GM19463 (cell line): ENCODE data around the gene PQBP1.
A peak's percentile ranks its signal among the peaks of the same experiment; 100 is the strongest.
"Not testable (repeated sequence)": the region's sequence is repeated elsewhere in the genome, so short reads cannot be mapped to it uniquely, and the experiment has no call there.

Source experiments
- ATAC-seq: cut with Tn5 transposase; IDR thresholded peaks from one replicate; pipeline ENCODE4 v1.9.1; 2021; ENCODE audit warnings: mild to moderate bottlenecking, moderate library complexity; ENCODE audit not compliant: unreplicated experiment

PQBP1 gene, protein sequence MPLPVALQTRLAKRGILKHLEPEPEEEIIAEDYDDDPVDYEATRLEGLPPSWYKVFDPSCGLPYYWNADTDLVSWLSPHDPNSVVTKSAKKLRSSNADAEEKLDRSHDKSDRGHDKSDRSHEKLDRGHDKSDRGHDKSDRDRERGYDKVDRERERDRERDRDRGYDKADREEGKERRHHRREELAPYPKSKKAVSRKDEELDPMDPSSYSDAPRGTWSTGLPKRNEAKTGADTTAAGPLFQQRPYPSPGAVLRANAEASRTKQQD

DNA sequence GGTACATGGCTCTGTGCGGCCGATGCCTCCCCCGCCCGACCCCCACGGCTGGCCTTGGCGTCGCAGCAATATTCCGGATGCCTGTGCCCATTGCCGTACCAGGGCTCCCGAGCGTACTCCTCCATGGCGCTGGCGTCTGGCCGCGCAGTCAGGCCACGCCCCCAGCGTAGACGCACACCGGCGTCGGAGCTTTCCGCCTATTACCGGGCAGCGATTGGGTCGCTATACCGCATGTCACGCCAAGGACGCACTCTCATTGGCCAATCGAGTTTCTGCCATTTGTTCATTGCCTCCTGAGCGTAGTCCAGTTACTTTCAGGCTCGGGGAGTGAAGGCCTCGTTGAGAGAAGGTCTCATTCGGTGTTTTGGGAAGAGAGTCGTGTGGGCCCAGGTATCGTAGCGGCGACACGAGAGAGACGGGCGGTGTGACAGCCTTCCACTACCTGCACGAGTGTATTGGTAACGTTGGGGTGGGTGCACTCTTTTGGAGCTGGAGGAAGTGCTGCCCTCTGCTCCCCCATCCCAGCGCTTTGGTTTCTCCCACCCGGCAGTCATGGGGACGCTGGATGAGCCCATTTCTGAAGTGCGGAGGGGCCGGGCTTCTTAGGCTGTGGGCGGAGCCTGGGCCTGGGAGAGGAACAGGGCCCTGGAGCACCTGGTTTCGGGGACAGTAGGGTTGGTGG is at the start of gene PQBP1, which contains the start of gene TIMM17B:
TSS of gene PQBP1 (plus strand) at position 306 of the 682 bp plus-strand sequence. CDS start 580 bp downstream, outside the sequence.
TSS of gene TIMM17B (minus strand) at position 144 of the 682 bp plus-strand sequence. CDS start at position 125, 19 bp downstream.
- ATAC-seq, result peak; percentile 90

DNA sequence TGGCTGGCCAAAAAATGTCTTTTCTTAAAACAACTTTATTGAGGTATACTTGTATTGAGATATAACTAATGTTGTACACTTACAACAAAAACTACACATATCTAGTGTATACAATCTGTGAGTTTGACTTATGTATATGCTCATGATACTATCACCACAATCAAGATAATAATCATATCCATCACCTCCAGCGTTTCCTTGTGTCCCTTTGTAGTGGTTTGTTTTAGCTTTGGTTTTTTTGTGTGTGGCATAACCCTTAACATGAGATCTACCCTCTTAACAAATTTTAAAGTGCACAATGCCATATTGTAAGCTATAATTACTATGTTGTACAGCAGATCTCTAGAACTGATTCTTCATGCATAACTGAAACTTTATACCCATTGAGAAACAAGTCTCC is 48.9 kb upstream of the PQBP1 start:
- ATAC-seq, result no peak

DNA sequence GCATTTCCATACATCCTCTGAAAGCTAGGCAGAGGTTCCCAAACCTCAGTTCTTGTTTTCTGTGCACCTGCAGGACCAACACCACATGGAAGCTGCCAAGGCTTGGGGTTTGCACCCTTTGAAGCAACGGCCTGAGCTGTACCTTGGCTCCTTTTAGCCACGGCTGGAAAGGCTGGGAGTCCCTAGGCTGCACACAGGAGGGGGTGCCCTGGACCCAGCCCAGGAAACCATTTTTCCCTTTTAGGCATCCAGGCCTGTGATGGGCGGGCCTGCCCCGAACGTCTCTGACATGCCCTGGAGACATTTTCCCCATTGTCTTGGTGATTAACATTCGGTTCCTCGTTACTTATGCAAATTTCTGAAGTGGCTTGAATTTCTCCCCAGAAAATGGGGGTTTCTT is 44.9 kb upstream of the PQBP1 start:
- ATAC-seq, result no peak

DNA sequence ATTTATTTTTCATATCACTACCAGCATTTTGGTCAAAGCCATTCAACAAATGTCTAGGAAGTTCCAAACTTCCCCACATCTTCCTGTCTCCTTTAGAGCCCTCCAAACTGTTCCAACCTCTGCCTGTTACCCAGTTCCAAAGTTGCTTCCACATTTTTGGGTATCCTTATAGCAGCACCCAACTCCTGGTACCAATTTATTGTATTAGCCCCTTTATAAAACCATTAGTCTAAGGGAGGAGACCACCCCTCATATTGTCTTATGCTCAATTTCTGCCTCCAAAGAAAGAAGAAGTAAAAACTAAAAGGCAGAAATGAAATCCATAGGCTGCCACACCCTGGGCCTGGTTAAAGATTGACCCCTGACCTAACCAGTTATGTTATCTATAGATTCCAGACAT is 44.2 kb upstream of the PQBP1 start:
- ATAC-seq, result not testable (repeated sequence)

DNA sequence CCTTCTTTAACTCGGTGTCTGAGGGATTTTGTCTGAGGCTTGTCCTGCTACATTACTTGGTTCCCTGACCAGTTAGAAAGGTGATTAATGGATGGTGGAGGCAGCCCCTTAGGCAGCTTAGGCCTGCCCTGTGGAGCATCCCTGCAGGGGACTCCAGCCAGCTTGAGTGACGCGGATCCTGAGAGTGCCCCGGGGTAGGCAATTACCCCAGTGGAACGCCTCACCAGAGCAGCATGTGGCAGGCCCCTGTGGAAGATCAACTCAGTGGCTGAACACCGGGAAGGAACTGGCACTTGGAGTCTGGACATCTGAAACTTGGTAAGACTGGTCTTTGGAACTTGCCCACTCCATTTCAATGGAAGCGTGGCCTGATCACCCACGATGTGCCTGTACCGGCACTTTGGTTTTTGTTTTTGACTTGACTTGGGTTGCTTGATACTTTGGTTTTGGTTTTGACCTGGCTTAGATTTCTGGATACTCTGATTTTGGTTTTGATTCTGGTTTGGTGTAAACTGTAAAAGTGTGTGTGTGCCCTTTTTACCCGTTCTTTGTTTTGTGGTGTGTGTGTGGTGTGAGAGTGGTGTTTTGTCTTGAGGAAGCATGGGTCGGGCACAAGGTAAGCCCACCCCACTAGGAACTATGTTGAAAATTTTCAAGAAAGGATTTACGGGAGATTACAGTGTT is 43.5 kb upstream of the PQBP1 start:
- not testable (repeated sequence) for ATAC-seq

DNA sequence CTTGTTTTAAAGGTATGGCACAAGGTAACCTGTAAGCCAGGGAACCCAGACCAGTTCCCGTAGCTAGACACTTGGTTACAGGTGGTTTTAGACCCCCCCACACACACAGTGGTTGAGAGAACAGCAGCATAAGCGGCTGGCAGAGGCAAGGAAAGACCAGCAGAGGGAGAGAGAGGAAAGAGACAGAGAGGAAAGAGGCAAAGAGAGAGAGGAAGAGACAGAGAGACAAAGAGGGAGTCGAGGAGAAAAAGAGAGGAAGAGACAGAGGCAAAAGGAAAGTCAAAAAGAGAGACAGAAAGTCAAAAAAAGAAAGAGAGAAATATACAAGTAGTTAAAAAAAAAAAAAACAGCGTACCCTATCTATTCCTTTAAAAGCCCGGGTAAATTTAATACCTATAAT is 42.8 kb upstream of the PQBP1 start:
- ATAC-seq, result no peak

DNA sequence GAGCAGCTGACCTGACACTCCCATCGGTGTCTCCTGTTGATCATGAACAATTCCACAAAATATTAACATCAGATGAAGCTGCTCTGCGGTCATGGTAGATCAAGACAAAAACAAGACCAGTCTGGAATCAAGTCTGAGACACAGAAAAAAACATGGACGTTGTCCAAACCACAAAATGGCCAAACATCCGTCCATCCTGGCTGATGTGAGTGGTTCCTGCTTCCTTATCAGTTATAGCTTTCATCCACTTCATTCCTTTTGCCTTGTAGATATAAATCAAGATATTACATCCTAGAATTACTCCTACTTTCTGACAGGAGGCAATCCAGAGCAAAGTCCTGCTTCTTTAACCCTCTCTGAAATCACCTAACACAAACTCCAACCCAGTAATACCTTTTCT is 33.5 kb upstream of the PQBP1 start:
- ATAC-seq, result no peak

DNA sequence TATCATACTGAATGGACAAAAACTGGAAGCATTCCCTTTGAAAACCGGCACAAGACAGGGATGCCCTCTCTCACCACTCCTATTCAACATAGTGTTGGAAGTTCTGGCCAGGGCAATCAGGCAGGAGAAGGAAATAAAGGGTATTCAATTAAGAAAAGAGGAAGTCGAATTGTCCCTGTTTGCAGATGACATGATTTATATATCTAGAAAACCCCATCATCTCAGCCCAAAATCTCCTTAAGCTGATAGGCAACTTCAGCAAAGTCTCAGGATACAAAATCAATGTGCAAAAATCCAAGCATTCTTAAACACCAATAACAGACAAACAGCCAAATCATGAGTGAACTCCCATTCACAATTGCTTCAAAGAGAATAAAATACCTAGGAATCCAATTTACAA is 25.7 kb upstream of the PQBP1 start:
- ATAC-seq, result not testable (repeated sequence)

DNA sequence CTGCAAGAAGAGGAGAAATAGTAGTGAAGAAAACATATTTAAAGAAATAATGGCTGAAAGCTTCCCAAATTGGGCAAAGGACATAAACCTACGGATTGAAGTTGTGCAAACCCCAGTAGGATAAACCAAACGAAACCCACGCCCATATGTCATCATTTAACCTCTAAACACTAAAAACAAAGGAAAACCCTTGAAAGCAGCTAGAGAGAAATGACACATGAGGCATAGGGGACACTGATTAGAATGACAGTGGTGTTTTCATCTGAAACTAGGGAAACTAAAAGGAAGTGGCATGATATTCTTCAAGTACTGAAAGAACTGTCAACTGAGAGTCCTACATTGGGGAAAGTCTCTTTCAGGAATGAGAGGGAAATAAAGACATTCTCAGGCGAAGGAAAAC is 20.8 kb upstream of the PQBP1 start:
- ATAC-seq, result not testable (repeated sequence)

DNA sequence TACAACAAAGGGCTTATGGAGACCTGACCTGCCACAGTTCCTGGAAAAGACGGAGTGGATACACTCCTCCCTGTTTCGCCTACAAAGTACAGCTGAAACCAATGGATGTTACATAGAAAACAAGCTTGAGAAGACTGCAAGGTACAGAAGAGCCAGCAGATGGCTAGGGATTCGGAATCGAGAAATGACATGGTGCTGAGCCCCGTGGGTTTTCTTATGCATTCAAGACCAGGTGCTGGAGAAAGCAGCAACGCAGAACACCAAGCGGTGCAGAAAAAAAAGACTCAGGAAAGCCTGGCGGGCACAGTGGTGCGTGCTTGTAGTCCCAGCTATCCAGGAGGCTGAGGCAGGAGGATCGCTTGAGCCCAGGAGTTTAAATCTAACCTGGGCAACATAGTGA is 14.0 kb upstream of the PQBP1 start:
- no peak for ATAC-seq

DNA sequence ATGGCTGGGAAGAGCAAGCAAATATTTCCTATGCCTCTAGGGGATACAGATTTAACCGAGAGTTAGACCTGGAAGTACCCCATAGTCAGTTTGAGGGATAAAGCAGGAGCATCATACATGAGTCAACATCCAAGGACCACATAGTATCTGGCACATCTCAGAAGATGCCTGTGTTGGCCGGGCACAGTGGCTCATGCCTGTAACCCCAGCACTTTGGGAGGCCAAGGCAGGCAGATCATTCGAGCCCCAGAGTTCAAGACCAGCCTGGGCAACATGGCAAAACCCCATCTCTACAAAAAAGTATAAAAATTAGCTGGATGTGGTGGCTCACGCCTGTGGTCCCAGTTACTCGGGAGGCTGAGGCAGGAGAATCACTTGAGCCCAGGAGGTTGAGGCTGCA is 11.1 kb upstream of the PQBP1 start:
- ATAC-seq, result not testable (repeated sequence)

DNA sequence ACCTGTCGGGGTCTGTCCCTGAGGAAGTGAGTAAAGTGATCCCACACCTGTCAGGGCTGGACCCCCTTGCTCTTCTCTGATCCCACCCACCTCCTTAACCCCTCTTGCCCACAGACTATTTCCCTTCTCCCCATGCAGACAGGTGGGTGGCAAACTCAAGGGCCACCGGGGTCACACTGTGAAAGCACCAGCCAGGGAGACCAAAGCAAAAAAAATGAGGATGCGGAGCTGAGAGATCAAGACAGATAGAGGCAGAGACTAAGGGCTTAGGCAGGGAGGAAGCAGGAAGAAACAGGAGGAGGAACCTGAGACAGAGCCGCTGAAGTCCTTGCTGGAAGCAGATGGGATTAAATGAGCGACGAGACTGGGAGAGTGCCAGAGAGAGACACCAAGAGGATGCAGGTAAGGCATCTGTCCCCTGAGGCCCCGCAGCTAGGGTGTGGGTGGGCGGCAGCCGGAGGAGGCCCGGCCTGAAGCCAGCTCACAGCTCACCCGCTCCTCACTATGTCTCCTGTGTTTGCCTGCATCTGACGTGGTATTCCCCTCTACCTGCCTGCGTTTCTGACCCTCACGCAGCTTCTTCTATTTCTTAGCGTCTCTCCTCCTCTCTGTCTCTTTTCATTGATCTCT is 7.3 kb upstream of the PQBP1 start:
- no peak for ATAC-seq

DNA sequence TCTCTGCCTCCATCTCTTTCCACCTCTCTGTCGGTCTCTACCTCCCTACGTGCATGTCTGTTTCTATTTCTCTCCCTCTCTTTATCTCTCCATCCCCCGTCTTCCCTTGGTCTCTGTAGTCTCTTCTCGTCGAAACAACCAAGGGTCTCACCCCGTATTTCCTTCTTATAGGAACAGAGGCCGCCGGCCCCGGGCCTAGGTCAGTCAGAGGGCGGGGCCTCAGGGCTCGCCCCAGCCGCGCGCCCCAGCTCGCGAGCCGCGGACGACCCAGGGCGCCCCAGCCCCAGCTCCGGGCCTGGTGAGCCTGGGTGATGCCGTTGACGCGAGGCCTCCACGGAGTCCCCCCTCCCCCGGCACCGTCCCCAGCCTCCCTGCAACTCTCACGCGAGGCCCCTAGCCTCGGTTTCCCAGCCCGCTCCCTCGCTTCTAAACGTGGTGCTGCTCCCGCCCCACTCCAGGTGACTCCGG is 6.8 kb upstream of the PQBP1 start:
- ATAC-seq, result peak; percentile 37

DNA sequence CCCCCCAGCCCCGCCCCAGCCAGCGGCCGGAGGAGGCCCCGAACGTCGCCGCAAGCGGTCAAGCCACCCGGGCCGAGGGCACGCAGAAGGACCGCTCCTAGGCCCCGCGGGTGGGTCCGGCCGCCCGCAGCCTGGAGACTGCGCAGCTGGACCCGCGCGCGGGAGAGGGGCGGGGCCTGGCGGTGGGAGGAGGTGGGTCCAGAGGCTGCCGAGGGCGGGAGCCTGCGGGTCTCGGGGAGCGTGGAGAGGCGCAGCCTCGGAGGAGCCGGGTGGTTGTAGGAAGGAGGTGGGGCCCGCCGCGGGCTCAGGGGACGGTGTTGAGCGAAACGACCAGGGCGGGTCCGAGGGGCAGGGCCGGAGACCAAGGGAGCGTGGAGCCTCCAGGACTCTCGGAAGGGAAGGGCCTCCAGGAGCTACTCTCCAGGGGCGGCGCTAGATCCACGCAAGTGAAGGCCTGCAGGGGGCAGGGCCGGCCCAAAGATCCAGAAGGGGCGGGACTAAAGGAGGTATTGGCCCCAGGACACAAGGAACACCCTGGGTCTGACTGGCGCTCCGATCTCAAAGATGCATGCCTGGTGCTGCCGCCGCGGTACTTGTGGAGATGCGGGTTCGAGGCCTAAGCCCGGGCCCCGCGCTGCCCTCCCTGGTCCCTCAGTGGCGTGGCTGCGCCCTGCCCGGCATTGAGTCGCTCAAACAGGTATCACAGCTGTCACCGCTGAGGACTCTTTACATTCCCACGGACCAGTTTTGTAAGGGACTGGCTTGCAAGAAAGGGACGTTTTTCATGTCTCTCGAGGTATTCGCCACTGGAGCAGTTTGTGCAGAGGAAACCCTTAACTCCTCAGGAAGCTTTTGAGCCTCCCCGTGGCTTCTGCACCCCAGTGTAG is 6.1 kb upstream of the PQBP1 start:
- peak; percentile 83 for ATAC-seq

DNA sequence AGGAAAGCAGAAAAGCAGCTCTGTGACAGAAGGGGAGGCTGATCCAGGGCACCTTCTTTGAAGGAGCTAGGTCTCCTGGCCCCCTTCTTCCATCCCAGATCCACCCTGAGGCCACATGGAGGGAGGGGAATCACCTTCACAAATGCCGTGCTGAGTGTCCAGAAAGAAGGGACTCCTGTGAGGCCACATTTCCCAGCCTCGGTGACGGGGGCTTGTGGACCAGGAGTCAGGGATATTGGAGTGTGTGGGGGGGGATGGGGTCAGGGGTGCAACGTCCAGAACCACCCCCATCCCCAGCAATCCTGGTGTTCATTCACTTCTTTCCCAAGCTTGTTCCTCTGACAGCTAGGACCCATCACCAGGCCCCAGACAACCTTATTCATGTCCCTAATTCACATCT is 4.8 kb upstream of the PQBP1 start:
- no peak for ATAC-seq

DNA sequence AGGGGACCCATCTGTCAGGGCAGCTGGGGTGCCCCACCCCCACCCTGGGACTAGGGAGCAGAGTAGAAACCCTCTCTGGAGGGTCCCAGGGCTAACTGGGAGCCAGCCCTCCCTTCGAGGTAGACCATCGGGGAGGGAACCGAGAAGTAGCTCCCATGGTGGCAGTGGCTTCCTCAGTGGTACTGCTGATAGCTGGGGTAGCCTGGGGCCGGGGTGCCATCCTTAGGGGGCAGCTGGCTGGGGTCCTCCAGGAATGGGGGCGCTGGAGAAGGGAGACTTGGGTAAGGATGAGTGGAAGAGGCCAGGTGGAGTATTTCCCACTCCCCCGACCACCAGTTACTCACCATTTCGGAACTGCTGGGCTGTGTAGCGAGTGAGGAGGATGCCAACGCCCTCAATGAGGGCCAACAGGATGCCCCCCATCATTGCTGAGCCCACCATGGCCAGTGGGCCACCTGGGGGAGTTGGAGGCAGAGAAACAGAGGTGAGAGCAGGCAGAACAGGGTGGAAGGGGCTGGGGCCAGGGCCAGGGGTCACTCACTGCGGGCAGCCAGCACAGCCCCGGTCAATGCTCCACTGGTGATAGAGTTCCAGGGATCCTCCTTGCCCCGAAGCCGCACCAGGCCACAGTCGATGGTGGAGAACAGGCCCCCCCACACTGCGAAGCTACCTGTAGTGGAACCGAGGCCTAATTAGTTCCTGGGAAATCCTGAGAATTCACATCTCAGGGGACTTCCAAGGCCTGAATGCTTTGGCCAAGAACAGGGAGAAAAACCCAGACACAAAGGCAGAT is 4.0 kb upstream of the PQBP1 start:
- ATAC-seq, result no peak

DNA sequence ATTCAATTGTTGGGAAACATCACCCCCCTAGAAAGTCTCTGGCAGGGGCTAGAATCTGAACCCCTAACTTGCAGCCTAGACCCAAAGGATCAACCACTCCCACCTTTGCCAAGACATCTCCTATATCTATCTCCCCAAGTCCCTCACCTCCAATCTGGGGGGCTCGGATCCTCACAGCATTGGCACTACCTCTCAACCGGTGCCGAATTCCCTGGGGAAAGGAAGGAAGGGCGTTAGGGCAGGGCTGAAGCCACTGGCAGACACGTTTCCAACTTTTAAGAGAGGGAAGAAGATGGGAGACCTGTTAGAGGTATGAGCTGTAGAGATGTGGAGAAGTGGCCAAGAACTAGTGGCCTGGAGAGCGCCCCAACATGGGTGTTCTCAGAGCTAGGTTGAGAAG is 2.8 kb upstream of the PQBP1 start:
- no peak for ATAC-seq

DNA sequence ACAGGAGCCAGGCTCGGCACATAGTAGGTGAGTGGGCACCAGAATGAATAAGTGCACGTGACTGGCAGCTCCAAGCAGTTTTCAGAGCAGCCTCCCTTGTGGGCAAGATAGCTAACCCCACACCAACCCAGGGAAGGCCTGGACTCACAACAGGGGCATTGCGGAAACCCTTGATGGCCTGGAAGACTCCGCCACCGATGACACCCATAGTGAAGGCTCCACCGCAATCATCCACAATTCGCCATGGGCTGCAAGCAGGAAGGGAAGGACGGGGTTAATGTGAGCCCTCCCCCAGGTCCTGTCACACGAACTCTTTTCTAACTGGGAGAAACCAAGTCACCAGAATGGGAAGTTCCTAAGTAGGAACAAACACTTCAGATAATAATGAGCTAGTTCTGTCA is 1.1 kb upstream of the PQBP1 start:
- no peak for ATAC-seq

DNA sequence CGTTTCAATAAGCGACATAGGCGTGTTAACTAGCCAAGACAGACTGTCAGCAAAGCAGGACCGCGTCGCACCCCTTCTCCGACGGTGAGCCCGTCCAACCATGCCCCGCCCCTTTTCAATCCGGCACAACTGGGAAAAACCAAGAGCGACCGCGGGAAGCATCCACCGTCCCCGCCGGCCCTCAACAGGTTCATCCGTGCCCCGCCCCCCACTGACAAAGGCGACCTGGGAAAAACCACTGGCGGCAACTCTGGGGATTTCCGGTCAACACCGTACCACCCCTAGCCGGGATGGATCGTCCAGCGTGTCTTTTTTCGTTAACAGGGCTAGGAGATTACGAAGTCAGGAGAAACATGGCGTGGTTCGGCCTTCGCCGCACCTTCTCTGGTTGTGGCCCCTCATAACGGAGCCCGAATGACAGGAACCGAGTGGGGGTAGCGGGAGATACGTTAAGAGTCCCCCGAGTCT is 539 bp upstream of the PQBP1 start:
- peak; percentile 13 for ATAC-seq

DNA sequence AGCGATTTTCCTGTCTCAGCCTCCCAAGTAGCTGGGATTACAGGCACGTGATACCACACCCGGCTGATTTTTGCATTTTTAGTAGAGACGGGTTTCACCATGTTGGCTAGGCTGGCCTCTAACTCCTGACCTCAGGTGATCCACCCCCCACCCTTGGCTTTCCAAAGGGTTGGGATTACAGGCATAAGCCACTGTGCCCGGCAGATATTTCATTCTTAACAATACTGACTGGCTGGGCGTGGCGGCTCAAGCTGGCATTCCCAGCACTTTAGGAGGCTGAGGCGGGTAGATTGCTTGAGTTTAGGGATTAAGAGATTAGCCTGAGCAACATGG is 1.3 kb downstream of the PQBP1 start:
- no peak for ATAC-seq
